ENCODE results near the gene KRT9. TPM values are rescaled to one million over a fixed set of nuclear protein-coding genes. Genes with fewer than 3 reads are reported as not detected.
"Not testable (repeated sequence)": the region's sequence is repeated elsewhere in the genome, so short reads cannot be mapped to it uniquely, and the experiment has no call there.

The KRT9 gene, protein sequence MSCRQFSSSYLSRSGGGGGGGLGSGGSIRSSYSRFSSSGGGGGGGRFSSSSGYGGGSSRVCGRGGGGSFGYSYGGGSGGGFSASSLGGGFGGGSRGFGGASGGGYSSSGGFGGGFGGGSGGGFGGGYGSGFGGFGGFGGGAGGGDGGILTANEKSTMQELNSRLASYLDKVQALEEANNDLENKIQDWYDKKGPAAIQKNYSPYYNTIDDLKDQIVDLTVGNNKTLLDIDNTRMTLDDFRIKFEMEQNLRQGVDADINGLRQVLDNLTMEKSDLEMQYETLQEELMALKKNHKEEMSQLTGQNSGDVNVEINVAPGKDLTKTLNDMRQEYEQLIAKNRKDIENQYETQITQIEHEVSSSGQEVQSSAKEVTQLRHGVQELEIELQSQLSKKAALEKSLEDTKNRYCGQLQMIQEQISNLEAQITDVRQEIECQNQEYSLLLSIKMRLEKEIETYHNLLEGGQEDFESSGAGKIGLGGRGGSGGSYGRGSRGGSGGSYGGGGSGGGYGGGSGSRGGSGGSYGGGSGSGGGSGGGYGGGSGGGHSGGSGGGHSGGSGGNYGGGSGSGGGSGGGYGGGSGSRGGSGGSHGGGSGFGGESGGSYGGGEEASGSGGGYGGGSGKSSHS
- total RNA-seq (2014; rRNA removed; shearing (Covaris generic)): not detected in 2 replicates
- not detected in 2 replicates for polyA plus RNA-seq (2015; cell fraction: cytosol; rRNA removed)
- polyA plus RNA-seq (2015; cell fraction: nucleus; rRNA removed): not detected in 2 replicates

DNA sequence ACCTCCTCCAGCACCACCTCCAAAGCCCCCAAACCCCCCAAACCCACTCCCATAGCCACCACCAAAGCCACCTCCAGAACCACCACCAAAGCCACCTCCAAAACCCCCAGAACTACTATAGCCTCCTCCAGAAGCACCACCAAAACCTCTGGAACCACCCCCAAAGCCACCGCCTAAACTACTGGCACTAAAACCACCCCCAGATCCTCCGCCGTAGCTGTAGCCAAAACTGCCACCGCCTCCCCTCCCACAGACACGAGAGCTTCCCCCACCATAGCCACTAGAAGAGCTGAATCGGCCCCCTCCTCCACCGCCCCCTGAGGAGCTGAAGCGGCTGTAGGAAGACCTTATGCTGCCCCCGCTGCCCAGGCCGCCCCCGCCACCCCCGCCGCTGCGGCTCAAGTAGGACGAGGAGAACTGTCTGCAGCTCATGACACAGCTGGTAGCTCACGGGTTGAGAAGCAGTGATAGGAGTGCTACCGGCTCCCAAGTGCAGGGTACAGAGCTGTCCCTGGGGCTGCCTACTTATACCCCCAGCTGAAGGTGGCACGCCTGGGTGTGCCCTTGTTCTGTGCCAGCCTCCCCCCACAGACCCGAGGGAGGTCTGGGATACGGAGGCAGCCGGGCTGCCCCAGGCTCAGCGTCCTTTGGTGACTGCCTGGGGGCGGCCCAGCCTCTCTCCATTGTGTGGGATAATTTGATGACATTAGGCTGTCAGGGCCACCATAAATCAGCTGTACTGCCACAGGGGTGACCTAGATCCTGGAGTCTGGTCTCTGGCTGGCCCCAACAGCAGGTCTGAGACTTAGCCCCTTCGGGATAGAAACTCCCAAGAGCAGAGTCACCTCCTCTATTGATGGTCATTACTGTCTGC lies at the start of gene KRT9:
TSS of gene KRT9 (minus strand) at position 499 of the 874 bp plus-strand sequence. CDS start at position 432, 67 bp downstream.
- in situ Hi-C loops (cut with HindIII; ENCODE audit: low pct_unique_long_range_greater_than_20kb, low sequenced_read_pairs): no loop called here
- DNase-seq (ENCODE audit: low read depth, low spot score): no peak

- in situ Hi-C loops (cut with HindIII; ENCODE audit: low pct_unique_long_range_greater_than_20kb, low sequenced_read_pairs): not testable (repeated sequence)
These were observed 49.6 kb upstream of the KRT9 start for GRCh38 chr17:41621435-41621817.

DNA sequence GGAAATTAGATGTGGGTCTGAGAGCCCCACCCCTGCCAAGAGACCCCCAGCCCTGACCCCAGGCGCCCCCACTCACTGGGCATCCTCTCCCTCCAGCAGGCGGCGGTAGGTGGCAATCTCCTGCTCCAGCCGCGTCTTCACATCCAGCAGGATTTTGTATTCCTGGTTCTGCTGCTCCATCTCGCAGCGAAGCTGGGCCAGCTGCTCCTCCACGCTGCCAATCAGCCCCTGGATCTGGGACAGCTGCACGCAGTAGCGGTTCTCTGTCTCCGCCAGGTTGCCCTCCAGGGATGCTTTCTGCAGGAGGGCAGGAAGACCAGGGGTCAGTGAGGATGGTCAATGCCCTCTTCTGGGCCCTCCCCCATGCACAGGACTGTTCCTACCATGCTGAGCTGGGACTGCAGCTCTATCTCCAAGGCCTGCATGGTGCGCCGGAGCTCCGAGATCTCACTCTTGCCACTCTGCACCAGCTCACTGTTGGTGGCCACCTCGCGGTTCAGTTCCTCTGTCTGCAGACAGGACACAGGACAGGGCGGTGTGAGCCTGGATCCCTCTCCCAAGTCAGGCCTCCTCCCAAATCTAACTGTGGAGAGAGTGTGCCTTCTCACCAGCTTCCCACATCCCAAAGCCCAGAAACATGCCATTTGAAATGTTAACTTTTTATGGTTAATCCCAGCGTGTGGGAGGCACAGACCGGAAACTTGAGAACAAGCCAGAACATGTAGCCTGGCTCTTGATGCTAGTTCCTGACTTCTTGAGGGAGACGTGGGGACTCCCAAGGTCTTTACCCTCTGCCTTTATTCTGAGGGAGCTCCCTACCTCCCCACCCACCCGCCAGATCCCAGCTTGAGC lies 49.0 kb upstream of the KRT9 start:
- no peak for DNase-seq (ENCODE audit: low read depth, low spot score)
- in situ Hi-C loops (cut with HindIII; ENCODE audit: low pct_unique_long_range_greater_than_20kb, low sequenced_read_pairs): no loop called here

More at GRCh38 chr17:41621435-41621817, 49.6 kb upstream of the KRT9 start:
- not testable (repeated sequence) for DNase-seq (ENCODE audit: low read depth, low spot score)

GRCh38 chr17:41619927-41620582 lies 48.2 kb upstream of the KRT9 start:
- in situ Hi-C loops (cut with HindIII; ENCODE audit: low pct_unique_long_range_greater_than_20kb, low sequenced_read_pairs); DNase-seq (ENCODE audit: low read depth, low spot score): not testable (repeated sequence)

- no peak for DNase-seq (ENCODE audit: low read depth, low spot score)
- in situ Hi-C loops (cut with HindIII; ENCODE audit: low pct_unique_long_range_greater_than_20kb, low sequenced_read_pairs): no loop called here
These were observed 47.4 kb upstream of the KRT9 start for GRCh38 chr17:41619036-41619926.

- in situ Hi-C loops (cut with HindIII; ENCODE audit: low pct_unique_long_range_greater_than_20kb, low sequenced_read_pairs): no loop called here
- no peak for DNase-seq (ENCODE audit: low read depth, low spot score)
These were observed 46.6 kb upstream of the KRT9 start for GRCh38 chr17:41618341-41619035.

DNA sequence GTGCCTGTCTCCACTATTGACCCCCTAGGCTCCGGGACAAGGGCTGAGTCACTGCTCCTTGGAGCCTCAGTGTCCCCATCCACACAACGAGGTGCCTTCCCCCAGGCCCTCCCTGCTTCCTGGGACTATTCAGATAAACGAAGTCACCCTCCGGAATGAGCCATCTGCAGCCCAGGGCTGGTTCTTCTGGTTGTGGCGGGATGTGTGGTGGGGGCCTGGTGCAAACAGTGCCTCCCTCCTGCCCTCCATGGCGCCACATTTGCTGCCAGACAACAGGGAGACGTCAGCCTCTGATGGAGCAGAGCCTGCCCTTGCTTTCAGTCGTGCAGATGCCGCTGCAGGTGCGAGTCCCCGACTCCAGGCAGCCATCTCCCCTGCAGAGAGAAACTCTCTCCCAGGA lies 45.8 kb upstream of the KRT9 start:
- in situ Hi-C loops (cut with HindIII; ENCODE audit: low pct_unique_long_range_greater_than_20kb, low sequenced_read_pairs): no loop called here

DNA sequence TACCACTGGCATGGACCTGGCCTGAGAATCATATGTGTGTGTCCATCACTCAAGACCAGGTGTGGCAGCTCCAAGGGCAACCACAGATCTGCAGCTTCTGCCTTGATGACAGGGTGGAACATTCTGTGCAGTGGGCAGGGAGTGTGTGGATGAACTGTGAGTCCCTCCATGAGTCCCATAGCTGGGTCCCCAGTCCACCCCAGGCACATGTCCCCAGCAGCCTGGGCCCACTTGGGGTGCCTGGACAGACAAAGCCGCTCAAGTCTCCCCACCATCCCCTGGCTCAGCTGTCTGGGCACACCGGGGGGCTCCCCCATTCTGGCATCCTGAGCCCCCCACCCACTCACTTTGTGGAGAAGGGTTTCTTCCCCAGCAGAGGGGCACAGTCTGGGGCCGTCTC lies 45.3 kb upstream of the KRT9 start:
- no peak for DNase-seq (ENCODE audit: low read depth, low spot score)
- in situ Hi-C loops (cut with HindIII; ENCODE audit: low pct_unique_long_range_greater_than_20kb, low sequenced_read_pairs): no loop called here

More for the DNA sequence above, 45.8 kb upstream of the KRT9 start:
- no peak for DNase-seq (ENCODE audit: low read depth, low spot score)

- in situ Hi-C loops (cut with HindIII; ENCODE audit: low pct_unique_long_range_greater_than_20kb, low sequenced_read_pairs); DNase-seq (ENCODE audit: low read depth, low spot score): not testable (repeated sequence)
These were observed 44.6 kb upstream of the KRT9 start for GRCh38 chr17:41616486-41616885.

DNA sequence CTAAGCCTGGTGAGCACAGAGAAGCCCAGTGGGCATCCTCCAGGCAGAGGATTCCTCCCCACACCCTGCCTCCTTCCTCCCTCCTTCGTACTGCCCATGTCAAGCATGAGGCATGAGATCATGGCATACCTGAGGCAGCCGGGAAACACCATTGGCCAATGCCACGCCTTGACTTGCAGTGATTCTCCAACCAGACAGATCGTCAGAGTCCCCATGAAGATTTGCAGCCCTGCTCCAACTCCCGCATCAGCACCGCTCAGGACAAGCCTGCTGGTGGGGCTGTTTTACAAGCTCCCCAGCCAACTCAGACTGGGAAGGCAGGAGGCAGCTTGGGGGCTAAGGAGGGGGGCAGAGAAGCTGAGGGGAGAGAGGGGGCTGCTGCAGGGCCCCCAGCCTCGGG lies 43.6 kb upstream of the KRT9 start:
- DNase-seq (ENCODE audit: low read depth, low spot score): no peak

DNA sequence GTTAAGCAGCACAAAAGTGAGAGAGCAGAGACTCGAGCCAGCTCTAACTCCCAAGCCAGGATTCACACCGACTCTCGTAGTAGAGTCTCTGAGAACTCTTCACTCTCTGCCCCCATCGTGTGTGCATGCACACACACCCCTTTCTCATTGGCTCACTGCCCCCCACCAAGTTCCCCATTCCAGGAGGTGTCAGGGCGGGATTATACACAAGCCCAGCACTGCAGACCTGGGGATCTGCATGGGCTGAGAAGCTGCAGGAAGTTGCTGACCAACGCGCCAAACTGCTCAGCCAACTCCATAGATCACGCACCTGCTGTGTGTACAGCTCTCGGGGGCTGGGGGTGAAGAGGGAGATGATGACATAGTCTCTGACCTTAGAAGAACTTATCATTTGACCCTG lies 42.9 kb upstream of the KRT9 start:
- in situ Hi-C loops (cut with HindIII; ENCODE audit: low pct_unique_long_range_greater_than_20kb, low sequenced_read_pairs); DNase-seq (ENCODE audit: low read depth, low spot score): not testable (repeated sequence)

More for the DNA sequence above, 43.6 kb upstream of the KRT9 start:
- in situ Hi-C loops (cut with HindIII; ENCODE audit: low pct_unique_long_range_greater_than_20kb, low sequenced_read_pairs): no loop called here

GRCh38 chr17:41614098-41614497 lies 42.2 kb upstream of the KRT9 start:
- in situ Hi-C loops (cut with HindIII; ENCODE audit: low pct_unique_long_range_greater_than_20kb, low sequenced_read_pairs): no loop called here
- no peak for DNase-seq (ENCODE audit: low read depth, low spot score)

DNA sequence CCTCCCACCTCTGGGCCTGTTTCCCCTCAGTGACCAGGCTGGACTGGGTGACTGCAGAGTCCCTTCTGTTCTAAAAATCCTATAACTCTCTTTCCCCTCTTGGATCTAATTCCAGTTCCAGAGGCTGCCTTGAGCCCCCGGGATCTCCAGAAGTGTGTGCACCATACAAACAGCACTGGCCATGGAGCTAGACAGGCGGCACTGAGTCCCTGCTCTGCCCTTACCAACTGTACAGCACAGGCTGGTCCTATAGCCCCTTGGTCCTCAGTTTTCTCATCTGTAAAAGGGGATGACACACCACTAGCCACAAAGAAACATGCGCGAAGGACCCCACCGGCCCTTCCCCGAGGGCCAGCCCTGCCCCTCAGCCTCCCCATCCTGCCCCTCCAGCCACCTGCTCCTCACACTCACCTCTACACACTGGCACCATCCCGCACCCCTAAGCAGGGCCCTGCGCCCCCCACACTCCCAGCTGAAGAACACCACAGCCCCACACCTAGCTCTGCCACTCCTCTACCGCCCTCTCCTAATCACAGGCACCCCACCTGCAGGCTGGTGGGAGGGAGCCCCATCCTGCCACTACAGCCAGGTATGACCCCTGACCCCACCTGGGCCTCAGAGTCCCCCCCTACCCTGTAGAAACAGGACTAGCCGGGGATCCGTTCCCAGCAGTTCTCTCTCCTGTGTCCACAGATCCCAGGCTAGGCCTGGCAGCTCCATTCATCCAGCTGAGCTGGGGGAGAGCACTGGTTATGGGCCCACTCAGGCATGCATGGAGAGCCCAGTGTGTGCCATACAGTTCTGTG lies 41.6 kb upstream of the KRT9 start:
- in situ Hi-C loops (cut with HindIII; ENCODE audit: low pct_unique_long_range_greater_than_20kb, low sequenced_read_pairs): no loop called here
- DNase-seq (ENCODE audit: low read depth, low spot score): no peak

GRCh38 chr17:41612376-41613160 lies 40.7 kb upstream of the KRT9 start, which contains the start of gene KRT16:
Gene KRT16, minus strand, starts transcription at chr17:41612767. Its CDS starts 79 bp downstream, at chr17:41612688.
- in situ Hi-C loops (cut with HindIII; ENCODE audit: low pct_unique_long_range_greater_than_20kb, low sequenced_read_pairs); DNase-seq (ENCODE audit: low read depth, low spot score): not testable (repeated sequence)
